ENCODE measurements around the gene C5orf15. TPM values are rescaled to one million over a fixed set of nuclear protein-coding genes. Genes with fewer than 3 reads are reported as not detected.

Gene C5orf15
- total and polyA plus RNA-seq, 4 donors = 21.2 to 32.4 (median 28.7) TPM

DNA sequence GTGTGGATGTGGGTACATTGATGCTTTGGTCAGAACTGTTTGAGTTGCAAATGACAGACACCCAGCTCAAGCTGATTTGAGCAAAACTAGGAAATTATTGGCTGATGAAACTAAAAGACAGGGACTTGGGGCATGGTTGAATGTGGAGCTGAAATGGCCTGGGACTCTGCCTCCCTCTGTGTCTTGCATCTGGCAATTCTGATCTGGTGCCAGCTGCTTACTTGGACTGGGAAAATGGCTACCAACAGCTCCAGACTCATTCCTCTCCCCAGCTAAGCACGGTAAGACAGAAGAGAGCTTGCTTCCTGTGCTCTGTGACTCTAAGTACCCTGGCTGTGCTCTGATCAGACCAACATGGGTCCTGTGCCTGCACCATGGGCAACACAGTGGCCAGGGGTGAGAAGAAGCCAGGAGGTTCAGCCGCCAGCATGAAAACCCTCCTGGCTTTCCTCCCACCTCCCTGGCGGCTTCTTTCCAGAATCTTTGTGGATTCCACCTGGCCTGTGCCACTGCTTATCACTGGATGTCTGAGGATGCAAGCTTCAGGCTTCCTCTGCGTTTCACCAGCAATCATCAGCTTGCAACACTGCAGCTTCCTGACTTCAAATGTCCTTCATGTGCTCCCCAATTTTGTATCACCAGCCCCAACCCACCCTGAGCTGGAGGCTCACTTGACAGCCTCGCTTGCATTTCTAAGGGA, 44.1 kb downstream of the C5orf15 start:
- Histone ChIP-seq H3K4me3 (ENCODE audit: low read depth in 1 of 3, low read length in 3 of 3) (no peak overlapping the region), H3K27me3 (ENCODE audit: control insufficient read depth in 4 of 4, insufficient read depth in 4 of 4, low read length in 3 of 4) (no peaks in the 10 kb centered on the region), H3K27ac (ENCODE audit: low read depth in 1 of 2, low read length in 2 of 2) (no peak overlapping the region), H3K9ac (ENCODE audit: low read depth in 1 of 2, low read length in 2 of 2) (no peak overlapping the region), H3K4me1 (ENCODE audit: control insufficient read depth in 4 of 4, insufficient read depth in 4 of 4, low read length in 3 of 4) (peaks cover 5 to 14% (median 10%) of the 10 kb centered on the region in 4 donors), H3K9me3 (ENCODE audit: control insufficient read depth in 4 of 4, low read length in 3 of 4) (no peaks in the 10 kb centered on the region), H3K36me3 (ENCODE audit: control insufficient read depth in 4 of 4, insufficient read depth in 3 of 4, low read depth in 1 of 4, low read length in 3 of 4) (no peaks in the 10 kb centered on the region)
- TF ChIP-seq, protein P1, sequence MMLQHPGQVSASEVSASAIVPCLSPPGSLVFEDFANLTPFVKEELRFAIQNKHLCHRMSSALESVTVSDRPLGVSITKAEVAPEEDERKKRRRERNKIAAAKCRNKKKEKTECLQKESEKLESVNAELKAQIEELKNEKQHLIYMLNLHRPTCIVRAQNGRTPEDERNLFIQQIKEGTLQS (IDR thresholded peaks at IDR 0.05) = no peak
- TF ChIP-seq, protein P2, sequence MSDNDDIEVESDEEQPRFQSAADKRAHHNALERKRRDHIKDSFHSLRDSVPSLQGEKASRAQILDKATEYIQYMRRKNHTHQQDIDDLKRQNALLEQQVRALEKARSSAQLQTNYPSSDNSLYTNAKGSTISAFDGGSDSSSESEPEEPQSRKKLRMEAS (IDR thresholded peaks at IDR 0.05) = no peak
- no peak for TF ChIP-seq FOXA1 (IDR thresholded peaks at IDR 0.05)
- TF ChIP-seq JUND (IDR thresholded peaks at IDR 0.05) = no peak
- TF ChIP-seq EGR1 (IDR thresholded peaks at IDR 0.05; ENCODE audit: low read depth in 2 of 2) = no peak
- TF ChIP-seq RXRA (IDR thresholded peaks at IDR 0.05) = no peak
- TF ChIP-seq, protein P3, sequence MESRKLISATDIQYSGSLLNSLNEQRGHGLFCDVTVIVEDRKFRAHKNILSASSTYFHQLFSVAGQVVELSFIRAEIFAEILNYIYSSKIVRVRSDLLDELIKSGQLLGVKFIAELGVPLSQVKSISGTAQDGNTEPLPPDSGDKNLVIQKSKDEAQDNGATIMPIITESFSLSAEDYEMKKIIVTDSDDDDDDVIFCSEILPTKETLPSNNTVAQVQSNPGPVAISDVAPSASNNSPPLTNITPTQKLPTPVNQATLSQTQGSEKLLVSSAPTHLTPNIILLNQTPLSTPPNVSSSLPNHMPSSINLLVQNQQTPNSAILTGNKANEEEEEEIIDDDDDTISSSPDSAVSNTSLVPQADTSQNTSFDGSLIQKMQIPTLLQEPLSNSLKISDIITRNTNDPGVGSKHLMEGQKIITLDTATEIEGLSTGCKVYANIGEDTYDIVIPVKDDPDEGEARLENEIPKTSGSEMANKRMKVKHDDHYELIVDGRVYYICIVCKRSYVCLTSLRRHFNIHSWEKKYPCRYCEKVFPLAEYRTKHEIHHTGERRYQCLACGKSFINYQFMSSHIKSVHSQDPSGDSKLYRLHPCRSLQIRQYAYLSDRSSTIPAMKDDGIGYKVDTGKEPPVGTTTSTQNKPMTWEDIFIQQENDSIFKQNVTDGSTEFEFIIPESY (IDR thresholded peaks at IDR 0.05) = no peak
- TF ChIP-seq NR2F2 (IDR thresholded peaks at IDR 0.05) = no peak
- no peak for TF ChIP-seq GABPA (IDR thresholded peaks at IDR 0.05 in 1 of 2, conservative IDR thresholded peaks at IDR 0.05 in 1 of 2)
- no peak for TF ChIP-seq TAF1 (conservative IDR thresholded peaks at IDR 0.05)
- no peak for TF ChIP-seq HNF4G (IDR thresholded peaks at IDR 0.05)
- DNase-seq (ENCODE audit: low spot score) = no peak
- 74% methylated on average over 5 of the region's 5 CpGs for WGBS

DNA sequence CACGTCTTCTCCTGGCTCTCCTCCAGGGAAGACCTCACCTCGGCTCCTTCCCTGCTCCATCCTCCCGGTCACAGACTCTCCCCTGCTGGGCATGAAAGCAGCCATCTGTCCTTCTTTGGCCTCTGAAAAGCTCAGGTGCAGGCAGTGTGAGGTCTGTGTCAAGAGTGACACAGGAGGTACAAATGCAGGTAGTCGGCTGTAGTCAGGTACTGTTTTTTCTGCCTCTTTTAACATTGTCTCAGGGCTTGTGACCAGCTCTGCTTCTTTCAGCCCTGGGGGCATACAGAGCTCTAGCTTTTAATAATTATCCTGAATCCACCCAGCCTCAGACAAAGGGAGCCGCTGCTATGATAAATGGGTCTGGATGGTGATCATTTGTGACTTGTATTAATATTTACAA, 46.4 kb downstream of the C5orf15 start:
- H3K9me3 ChIP-seq (ENCODE audit: control insufficient read depth in 4 of 4, low read length in 3 of 4) = no peaks in the 10 kb centered on the region
- TF ChIP-seq GABPA (IDR thresholded peaks at IDR 0.05 in 1 of 2, conservative IDR thresholded peaks at IDR 0.05 in 1 of 2) (no peak), TAF1 (conservative IDR thresholded peaks at IDR 0.05) (no peak), FOXA1 (IDR thresholded peaks at IDR 0.05) (no peak), SP1 (IDR thresholded peaks at IDR 0.05) (no peak), HNF4G (IDR thresholded peaks at IDR 0.05) (no peak)
- no peaks in the 10 kb centered on the region for H3K36me3 ChIP-seq (ENCODE audit: control insufficient read depth in 4 of 4, insufficient read depth in 3 of 4, low read depth in 1 of 4, low read length in 3 of 4)

DNA sequence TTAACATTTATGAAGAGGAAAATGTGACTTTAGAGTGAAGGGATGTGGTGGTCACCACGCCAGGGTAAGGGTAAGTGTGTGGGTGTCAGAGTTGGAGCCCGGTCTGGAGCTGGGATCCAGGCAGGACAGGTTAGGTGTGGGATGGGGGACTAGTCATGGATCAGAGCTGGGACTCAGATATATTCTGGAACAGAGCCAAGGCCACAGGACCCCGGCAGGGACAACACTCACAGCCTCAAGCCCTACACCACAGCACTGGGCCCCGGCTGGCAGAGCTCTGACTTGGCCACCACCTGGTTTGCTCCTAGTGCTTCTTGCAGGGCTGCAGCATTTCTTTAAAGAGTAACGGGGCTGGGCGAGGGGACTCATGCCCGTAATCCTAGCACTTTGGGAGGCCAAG, 47.4 kb downstream of the C5orf15 start:
- no peaks in the 10 kb centered on the region for H3K9me3 ChIP-seq (ENCODE audit: control insufficient read depth in 4 of 4, low read length in 3 of 4)
- H3K4me3 ChIP-seq (ENCODE audit: low read depth in 1 of 3, low read length in 3 of 3) = no peak overlapping the region
- no peaks in the 10 kb centered on the region for H3K36me3 ChIP-seq (ENCODE audit: control insufficient read depth in 4 of 4, insufficient read depth in 3 of 4, low read depth in 1 of 4, low read length in 3 of 4)
- no peak overlapping the region for H3K9ac ChIP-seq (ENCODE audit: low read depth in 1 of 2, low read length in 2 of 2)
- WGBS = 89% methylated on average over 7 of the region's 7 CpGs
- no peak overlapping the region for H3K27ac ChIP-seq (ENCODE audit: low read depth in 1 of 2, low read length in 2 of 2)
- DNase-seq (ENCODE audit: low spot score) = no peak
- peaks cover 0 to 1% (median 0%) of the 10 kb centered on the region in 4 donors for H3K4me1 ChIP-seq (ENCODE audit: control insufficient read depth in 4 of 4, insufficient read depth in 4 of 4, low read length in 3 of 4)
- no peaks in the 10 kb centered on the region for H3K27me3 ChIP-seq (ENCODE audit: control insufficient read depth in 4 of 4, insufficient read depth in 4 of 4, low read length in 3 of 4)
- TF ChIP-seq FOXA2 (IDR thresholded peaks at IDR 0.05) (no peak), TAF1 (conservative IDR thresholded peaks at IDR 0.05) (no peak), YY1 (IDR thresholded peaks at IDR 0.05) (no peak), HNF4G (IDR thresholded peaks at IDR 0.05) (no peak), SP1 (IDR thresholded peaks at IDR 0.05) (no peak), EGR1 (IDR thresholded peaks at IDR 0.05; ENCODE audit: low read depth in 2 of 2) (no peak), JUND (IDR thresholded peaks at IDR 0.05) (no peak), RAD21 (IDR thresholded peaks at IDR 0.05) (no peak)
- TF ChIP-seq, protein P1 (IDR thresholded peaks at IDR 0.05) = no peak
- TF ChIP-seq, protein P4, sequence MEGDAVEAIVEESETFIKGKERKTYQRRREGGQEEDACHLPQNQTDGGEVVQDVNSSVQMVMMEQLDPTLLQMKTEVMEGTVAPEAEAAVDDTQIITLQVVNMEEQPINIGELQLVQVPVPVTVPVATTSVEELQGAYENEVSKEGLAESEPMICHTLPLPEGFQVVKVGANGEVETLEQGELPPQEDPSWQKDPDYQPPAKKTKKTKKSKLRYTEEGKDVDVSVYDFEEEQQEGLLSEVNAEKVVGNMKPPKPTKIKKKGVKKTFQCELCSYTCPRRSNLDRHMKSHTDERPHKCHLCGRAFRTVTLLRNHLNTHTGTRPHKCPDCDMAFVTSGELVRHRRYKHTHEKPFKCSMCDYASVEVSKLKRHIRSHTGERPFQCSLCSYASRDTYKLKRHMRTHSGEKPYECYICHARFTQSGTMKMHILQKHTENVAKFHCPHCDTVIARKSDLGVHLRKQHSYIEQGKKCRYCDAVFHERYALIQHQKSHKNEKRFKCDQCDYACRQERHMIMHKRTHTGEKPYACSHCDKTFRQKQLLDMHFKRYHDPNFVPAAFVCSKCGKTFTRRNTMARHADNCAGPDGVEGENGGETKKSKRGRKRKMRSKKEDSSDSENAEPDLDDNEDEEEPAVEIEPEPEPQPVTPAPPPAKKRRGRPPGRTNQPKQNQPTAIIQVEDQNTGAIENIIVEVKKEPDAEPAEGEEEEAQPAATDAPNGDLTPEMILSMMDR (IDR thresholded peaks at IDR 0.05; ENCODE audit: low read depth, low read length, missing input control) = no peak
- TF ChIP-seq, protein P3 (IDR thresholded peaks at IDR 0.05) = no peak

More for the DNA sequence above, 46.4 kb downstream of the C5orf15 start:
- H3K4me1 ChIP-seq (ENCODE audit: control insufficient read depth in 4 of 4, insufficient read depth in 4 of 4, low read length in 3 of 4) = peaks cover 2 to 11% (median 6%) of the 10 kb centered on the region in 4 donors
- 83% methylated on average over 5 of the region's 5 CpGs for WGBS
- no peak overlapping the region for H3K27ac ChIP-seq (ENCODE audit: low read depth in 1 of 2, low read length in 2 of 2)
- no peaks in the 10 kb centered on the region for H3K27me3 ChIP-seq (ENCODE audit: control insufficient read depth in 4 of 4, insufficient read depth in 4 of 4, low read length in 3 of 4)
- no peak overlapping the region for H3K4me3 ChIP-seq (ENCODE audit: low read depth in 1 of 3, low read length in 3 of 3)
- no peak overlapping the region for H3K9ac ChIP-seq (ENCODE audit: low read depth in 1 of 2, low read length in 2 of 2)
- DNase-seq (ENCODE audit: low spot score) = no peak
